Measurements from ENCODE around the gene TBC1D3B. TPM values are rescaled to one million over a fixed set of nuclear protein-coding genes. Genes with fewer than 3 reads are reported as not detected.

The TBC1D3B gene
- total RNA-seq, 2 donors from 2014 or later: not detected

- no peak for DNase-seq (ENCODE audit: low spot score)
- no peaks in the 10 kb centered on the region for H3K4me1 ChIP-seq
- no peaks in the 10 kb centered on the region for H3K9me3 ChIP-seq
- no peak overlapping the region for H3K4me3 ChIP-seq
- no peaks in the 10 kb centered on the region for H3K27me3 ChIP-seq
- no peaks in the 10 kb centered on the region for H3K36me3 ChIP-seq
- no peak overlapping the region for H3K27ac ChIP-seq
- no peak for TF ChIP-seq CTCF (IDR thresholded peaks at IDR 0.05)
Observed at GRCh38 chr17:36118477-36119353, 57.7 kb downstream of the TBC1D3B start.

- TF ChIP-seq CTCF (IDR thresholded peaks at IDR 0.05): no peak
- no peak for DNase-seq (ENCODE audit: low spot score)
- no peaks in the 10 kb centered on the region for H3K27me3 ChIP-seq
- H3K4me1 ChIP-seq: no peaks in the 10 kb centered on the region
- H3K4me3 ChIP-seq: no peak overlapping the region
- H3K27ac ChIP-seq: no peak overlapping the region
- H3K9me3 ChIP-seq: no peaks in the 10 kb centered on the region
- no peaks in the 10 kb centered on the region for H3K36me3 ChIP-seq
Observed at GRCh38 chr17:36117505-36118382, 58.7 kb downstream of the TBC1D3B start.

Other genes with a start within 250 kb of the TBC1D3B start
- not detected for gene RDM1, start 245.9 kb downstream of the TBC1D3B start, total RNA-seq
- not detected for gene LYZL6, start 232.9 kb downstream of the TBC1D3B start, total RNA-seq
- gene CCL16, start 195.1 kb downstream of the TBC1D3B start, total RNA-seq: not detected
- 10 to 100 TPM in 1 of 2 donors, 1 to 10 TPM in 1; 4.1 to 13.0 TPM for gene CCL14, start 189.9 kb downstream of the TBC1D3B start, total RNA-seq
- gene CCL15, start 175.1 kb downstream of the TBC1D3B start, total RNA-seq: not detected
- gene CCL23, start 158.7 kb downstream of the TBC1D3B start, total RNA-seq: not detected
- gene CCL18, start 112.4 kb downstream of the TBC1D3B start, total RNA-seq: 1 to 10 TPM; 1.0 to 3.6 TPM
- gene CCL3, start 86.5 kb downstream of the TBC1D3B start, total RNA-seq: 1 to 10 TPM; 1.0 to 2.0 TPM
- 1 to 10 TPM; 1.7 to 2.8 TPM for gene CCL4, start 72.8 kb downstream of the TBC1D3B start, total RNA-seq
- gene CCL3L1, start 20.1 kb upstream of the TBC1D3B start, total RNA-seq: not detected
- gene CCL4L2, start 34.4 kb upstream of the TBC1D3B start, total RNA-seq: under 1 TPM in 1 of 2 donors, not detected in 1; 0.39 TPM
- not detected for gene TBC1D3I, start 87.9 kb upstream of the TBC1D3B start, total RNA-seq
- not detected for gene TBC1D3G, start 147.2 kb upstream of the TBC1D3B start, total RNA-seq
- gene TBC1D3H, start 211.8 kb upstream of the TBC1D3B start, total RNA-seq: not detected

Measured in right atrium auricular region (tissue), 2 donors.